ENCODE results near the gene ZNF417. TPM values are rescaled to one million over a fixed set of nuclear protein-coding genes. Genes with fewer than 3 reads are reported as not detected.
"Not testable (repeated sequence)": the region's sequence is repeated elsewhere in the genome, so short reads cannot be mapped to it uniquely, and the experiment has no call there.

ZNF417 gene
- total and polyA plus RNA-seq, 3 experiments from 2014 or later: 4.4 to 16.8 (median 15.8) TPM

DNA sequence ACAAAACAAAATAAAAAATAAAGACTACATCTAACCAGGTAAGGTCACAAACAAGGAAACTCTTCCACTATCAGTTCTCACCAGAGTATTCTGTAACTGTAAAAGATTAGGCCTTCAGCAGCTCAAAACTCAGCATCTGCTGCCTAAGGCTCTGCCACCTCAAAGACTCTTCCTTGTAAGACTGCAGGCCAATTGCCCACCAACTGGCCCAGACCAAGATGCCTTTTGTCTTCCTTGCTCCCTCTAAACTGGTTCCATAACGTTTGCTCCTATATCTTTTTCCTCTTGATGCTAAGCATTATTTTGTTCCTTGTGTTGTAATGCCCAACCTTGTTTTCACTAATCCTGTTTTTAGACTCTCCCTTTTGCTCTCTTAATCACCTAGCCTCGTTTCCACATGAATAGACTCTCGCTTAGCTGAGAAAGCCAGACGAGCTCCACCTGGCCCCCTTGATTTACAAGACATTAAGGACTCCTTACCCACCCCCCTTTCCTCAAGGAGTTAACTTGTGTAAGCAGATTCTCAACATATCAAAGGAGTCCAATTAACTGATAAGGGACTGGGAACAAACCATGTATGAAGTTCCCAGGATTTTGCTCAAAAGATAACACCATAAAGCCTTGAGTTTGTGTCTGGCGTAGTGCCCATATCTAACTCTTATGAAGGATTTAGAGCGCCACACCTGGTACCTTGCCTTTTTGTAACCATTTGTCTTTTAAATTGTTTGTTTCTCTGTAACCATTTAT is 29.0 kb downstream of the ZNF417 start:
- H3K27ac Mint-ChIP-seq: peak overlapping the region in 3 of 8 donors; percentile 62 to 89 (median 68)
- H3K9me3 Mint-ChIP-seq: peaks cover 0 to 78% (median 42%) of the 10 kb centered on the region in 5 donors
- no peak overlapping the region for H3K27ac ChIP-seq (ENCODE audit: low read depth, low read length)
- DNase-seq: no peak
- H3K27me3 ChIP-seq (ENCODE audit: insufficient read depth, low read length, poor library complexity, severe bottlenecking): no peaks in the 10 kb centered on the region
- H3K36me3 ChIP-seq (ENCODE audit: insufficient read depth, low read length): no peaks in the 10 kb centered on the region
- H3K4me1 ChIP-seq (ENCODE audit: insufficient read depth, low read length): peaks cover 7% of the 10 kb centered on the region
- peak overlapping the region; percentile 80 to 96 (median 89) for H3K4me3 Mint-ChIP-seq
- ChIA-PET POLR2A (interaction anchor here (1.1 kb wide), 1 partner anchor 30 kb away, joined by 3 read pairs; no protein-coding TSS in a partner anchor), CTCF (no interaction called here)
- H3K4me3 ChIP-seq (ENCODE audit: low read length): peak overlapping the region; percentile 90
- H3K4me1 Mint-ChIP-seq: peaks cover 28 to 46% (median 32%) of the 10 kb centered on the region in 3 donors
- H3K9me3 ChIP-seq (ENCODE audit: low read length): peaks cover 10% of the 10 kb centered on the region
- H3K36me3 Mint-ChIP-seq: peaks cover 15 to 64% (median 51%) of the 10 kb centered on the region in 3 donors
- H3K27me3 Mint-ChIP-seq: peaks cover 0 to 2% of the 10 kb centered on the region in 2 donors

DNA sequence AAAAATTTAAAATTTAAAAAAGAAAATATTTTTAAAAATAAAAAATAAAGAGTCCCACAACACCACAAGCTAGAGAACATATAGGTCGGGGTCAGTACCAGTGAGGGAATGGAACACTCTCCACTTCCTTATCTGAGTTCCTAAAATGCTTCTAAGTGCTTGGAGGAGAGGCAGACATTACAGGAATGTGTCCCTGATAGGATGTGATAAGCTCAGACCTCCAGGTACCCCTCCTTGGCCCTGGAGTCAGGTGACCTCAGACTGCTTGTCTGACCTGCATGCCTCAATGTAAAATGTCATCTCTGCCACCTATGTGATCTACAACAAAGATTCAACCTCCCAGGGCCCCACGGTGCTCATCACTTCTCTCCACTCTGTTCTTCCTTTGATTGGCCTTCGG is 30.3 kb downstream of the ZNF417 start:
- H3K27ac ChIP-seq (ENCODE audit: low read depth, low read length): no peak overlapping the region
- H3K9me3 ChIP-seq (ENCODE audit: low read length): peaks cover 10% of the 10 kb centered on the region
- Mint-ChIP-seq H3K4me3 (peak overlapping the region in 2 of 7 donors; percentile 9 to 96), H3K27me3 (peaks cover 0 to 2% of the 10 kb centered on the region in 2 donors), H3K9me3 (peaks cover 0 to 72% (median 42%) of the 10 kb centered on the region in 5 donors), H3K4me1 (peaks cover 28 to 46% (median 32%) of the 10 kb centered on the region in 3 donors), H3K27ac (no peak overlapping the region), H3K36me3 (peaks cover 12 to 58% (median 51%) of the 10 kb centered on the region in 3 donors)
- H3K36me3 ChIP-seq (ENCODE audit: insufficient read depth, low read length): no peaks in the 10 kb centered on the region
- ChIA-PET POLR2A (interaction anchor here (0.7 kb wide), 2 partner anchors 12 to 715 kb away, joined by 3 to 5 read pairs; no protein-coding TSS in a partner anchor), CTCF (no interaction called here)
- no peak overlapping the region for H3K4me3 ChIP-seq (ENCODE audit: low read length)
- peaks cover 7% of the 10 kb centered on the region for H3K4me1 ChIP-seq (ENCODE audit: insufficient read depth, low read length)
- no peak for DNase-seq
- H3K27me3 ChIP-seq (ENCODE audit: insufficient read depth, low read length, poor library complexity, severe bottlenecking): no peaks in the 10 kb centered on the region

DNA sequence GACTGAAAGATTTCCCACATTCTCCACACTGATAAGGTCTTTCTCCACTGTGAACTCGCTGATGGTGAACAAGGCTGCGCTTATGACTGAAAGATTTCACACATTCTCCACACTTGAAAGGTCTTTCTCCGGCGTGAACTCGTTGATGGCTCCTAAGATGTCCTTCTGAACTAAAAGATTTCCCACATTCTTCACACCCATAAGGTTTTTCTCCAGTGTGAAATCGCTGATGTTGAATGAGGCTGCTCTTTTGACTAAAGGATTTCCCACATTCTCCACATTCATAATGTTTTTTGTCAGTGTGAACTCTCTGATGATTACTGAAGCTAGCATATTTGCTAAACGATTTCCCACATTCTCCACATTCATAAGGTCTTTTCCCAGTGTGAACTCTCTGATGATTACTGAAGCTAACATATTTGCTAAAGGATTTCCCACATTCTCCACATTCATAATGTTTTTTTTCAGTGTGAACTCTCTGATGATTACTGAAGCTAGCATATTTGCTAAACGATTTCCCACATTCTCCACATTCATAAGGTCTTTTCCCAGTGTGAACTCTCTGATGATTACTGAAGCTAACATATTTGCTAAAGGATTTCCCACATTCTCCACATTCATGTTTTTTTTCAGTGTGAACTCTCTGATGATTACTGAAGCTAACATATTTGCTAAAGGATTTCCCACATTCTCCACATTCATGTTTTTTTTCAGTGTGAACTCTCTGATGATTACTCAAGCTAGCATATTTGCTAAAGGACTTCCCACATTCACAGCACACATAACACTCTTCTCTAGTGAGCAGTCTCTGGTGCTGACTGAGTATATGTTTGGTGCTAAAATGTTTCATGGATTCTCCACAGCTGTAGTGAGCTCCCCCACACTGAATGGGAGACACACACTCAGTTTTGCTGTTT is 42.3 kb downstream of the ZNF417 start:
- H3K4me3 Mint-ChIP-seq; CTCF ChIA-PET; H3K27me3 ChIP-seq (ENCODE audit: insufficient read depth, low read length, poor library complexity, severe bottlenecking); DNase-seq; H3K4me1 ChIP-seq (ENCODE audit: insufficient read depth, low read length); H3K4me3 ChIP-seq (ENCODE audit: low read length); H3K27ac Mint-ChIP-seq; H3K4me1 Mint-ChIP-seq; H3K27me3 Mint-ChIP-seq; H3K27ac ChIP-seq (ENCODE audit: low read depth, low read length): not testable (repeated sequence)
- H3K9me3 ChIP-seq (ENCODE audit: low read length): peaks cover 58% of the 10 kb centered on the region
- Mint-ChIP-seq H3K36me3 (peaks cover 20 to 72% (median 53%) of the 10 kb centered on the region in 3 donors), H3K9me3 (peaks cover 16 to 86% (median 81%) of the 10 kb centered on the region in 5 donors)
- POLR2A ChIA-PET: interaction anchor here (0.5 to 0.6 kb wide), 2 partner anchors 12 to 321 kb away, joined by 3 read pairs; no protein-coding TSS in a partner anchor
- peaks cover 17% of the 10 kb centered on the region for H3K36me3 ChIP-seq (ENCODE audit: insufficient read depth, low read length)

DNA sequence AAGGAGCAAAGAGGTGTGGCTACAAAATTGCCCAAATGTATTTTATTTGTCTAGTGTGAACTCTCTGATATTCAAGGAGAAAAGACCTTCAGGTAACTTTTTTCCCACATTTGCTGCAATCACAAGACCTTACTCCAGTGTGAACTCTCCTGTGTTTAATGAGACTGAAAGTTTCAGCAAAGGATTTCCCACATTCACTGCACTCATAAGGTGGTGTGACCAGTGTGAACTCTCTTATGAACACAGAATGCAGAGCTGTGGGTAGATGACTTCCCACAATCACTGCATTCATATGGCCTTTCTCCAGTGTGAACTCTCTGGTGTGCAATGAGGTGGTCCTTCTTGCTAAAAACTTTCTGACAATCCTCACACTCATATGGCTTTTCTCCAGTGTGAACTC is 43.9 kb downstream of the ZNF417 start:
- Mint-ChIP-seq H3K27me3 (no peaks in the 10 kb centered on the region), H3K4me3 (no peak overlapping the region), H3K27ac (no peak overlapping the region), H3K36me3 (peaks cover 17 to 71% (median 49%) of the 10 kb centered on the region in 3 donors), H3K4me1 (no peaks in the 10 kb centered on the region), H3K9me3 (peaks cover 16 to 86% (median 81%) of the 10 kb centered on the region in 5 donors)
- DNase-seq: no peak
- CTCF ChIA-PET: no interaction called here
- POLR2A ChIA-PET: interaction anchor here (0.6 kb wide), 1 partner anchor 554 kb away, joined by 7 read pairs; no protein-coding TSS in a partner anchor
- H3K27ac ChIP-seq (ENCODE audit: low read depth, low read length): no peak overlapping the region
- no peaks in the 10 kb centered on the region for H3K27me3 ChIP-seq (ENCODE audit: insufficient read depth, low read length, poor library complexity, severe bottlenecking)
- peaks cover 63% of the 10 kb centered on the region for H3K9me3 ChIP-seq (ENCODE audit: low read length)
- H3K4me3 ChIP-seq (ENCODE audit: low read length): peak overlapping the region; percentile 21
- H3K4me1 ChIP-seq (ENCODE audit: insufficient read depth, low read length): no peaks in the 10 kb centered on the region
- H3K36me3 ChIP-seq (ENCODE audit: insufficient read depth, low read length): peaks cover 22% of the 10 kb centered on the region

DNA sequence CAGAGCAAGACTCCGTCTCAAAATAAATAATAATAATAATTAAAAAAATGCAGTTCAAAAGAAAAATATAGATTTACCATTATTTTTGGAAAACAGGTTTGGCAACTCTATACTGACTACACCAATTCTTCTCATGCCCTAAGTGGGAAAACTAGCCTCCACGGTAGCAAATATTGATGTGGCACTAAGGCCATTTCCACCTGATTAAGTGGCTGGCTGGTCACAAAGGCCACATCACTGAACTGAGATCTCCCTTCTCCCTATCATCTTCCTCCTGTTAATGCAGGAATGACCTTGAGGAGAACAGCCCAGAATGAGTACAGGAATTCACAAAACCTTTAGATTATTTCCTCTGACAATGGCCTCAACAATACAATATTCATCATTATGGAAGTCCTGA is 46.2 kb downstream of the ZNF417 start:
- H3K36me3 Mint-ChIP-seq: peaks cover 13 to 70% (median 53%) of the 10 kb centered on the region in 3 donors
- Histone ChIP-seq H3K36me3 (ENCODE audit: insufficient read depth, low read length) (peaks cover 21% of the 10 kb centered on the region), H3K27me3 (ENCODE audit: insufficient read depth, low read length, poor library complexity, severe bottlenecking) (no peaks in the 10 kb centered on the region), H3K9me3 (ENCODE audit: low read length) (peaks cover 54% of the 10 kb centered on the region), H3K4me3 (ENCODE audit: low read length) (no peak overlapping the region), H3K27ac (ENCODE audit: low read depth, low read length) (no peak overlapping the region), H3K4me1 (ENCODE audit: insufficient read depth, low read length) (no peaks in the 10 kb centered on the region)
- CTCF ChIA-PET: no interaction called here
- peak overlapping the region in 1 of 7 donors; percentile 13 for H3K4me3 Mint-ChIP-seq
- peaks cover 12 to 83% (median 72%) of the 10 kb centered on the region in 5 donors for H3K9me3 Mint-ChIP-seq
- H3K27me3 Mint-ChIP-seq: no peaks in the 10 kb centered on the region
- H3K4me1 Mint-ChIP-seq: no peaks in the 10 kb centered on the region
- peak overlapping the region in 1 of 8 donors; percentile 67 for H3K27ac Mint-ChIP-seq
- no peak for DNase-seq
- POLR2A ChIA-PET: no interaction called here

DNA sequence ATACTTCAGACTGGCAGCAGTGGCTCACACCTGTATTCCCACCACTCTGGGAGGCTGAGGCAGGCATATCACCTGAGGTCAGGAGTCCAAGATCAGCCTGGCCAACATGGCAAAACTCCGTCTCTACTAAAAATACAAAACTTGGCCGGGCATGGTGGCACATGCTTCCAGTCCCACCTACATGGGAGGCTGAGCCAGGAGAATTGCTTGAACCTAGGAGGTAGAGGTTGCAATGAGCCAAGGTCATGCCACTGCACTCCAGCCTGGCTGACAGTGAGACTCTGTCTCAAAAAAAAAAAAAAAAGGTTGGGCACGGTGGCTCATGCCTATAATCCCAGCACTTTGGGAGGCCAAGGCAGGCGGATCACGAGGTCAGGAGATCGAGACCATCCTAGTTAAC is 46.7 kb downstream of the ZNF417 start:
- H3K27me3 Mint-ChIP-seq; CTCF ChIA-PET; H3K27ac Mint-ChIP-seq; H3K4me1 Mint-ChIP-seq; H3K27ac ChIP-seq (ENCODE audit: low read depth, low read length); H3K4me1 ChIP-seq (ENCODE audit: insufficient read depth, low read length); H3K27me3 ChIP-seq (ENCODE audit: insufficient read depth, low read length, poor library complexity, severe bottlenecking); DNase-seq; POLR2A ChIA-PET; H3K4me3 Mint-ChIP-seq; H3K4me3 ChIP-seq (ENCODE audit: low read length): not testable (repeated sequence)
- H3K9me3 ChIP-seq (ENCODE audit: low read length): peaks cover 52% of the 10 kb centered on the region
- peaks cover 18 to 73% (median 56%) of the 10 kb centered on the region in 3 donors for H3K36me3 Mint-ChIP-seq
- H3K36me3 ChIP-seq (ENCODE audit: insufficient read depth, low read length): peaks cover 26% of the 10 kb centered on the region
- peaks cover 12 to 85% (median 76%) of the 10 kb centered on the region in 5 donors for H3K9me3 Mint-ChIP-seq

DNA sequence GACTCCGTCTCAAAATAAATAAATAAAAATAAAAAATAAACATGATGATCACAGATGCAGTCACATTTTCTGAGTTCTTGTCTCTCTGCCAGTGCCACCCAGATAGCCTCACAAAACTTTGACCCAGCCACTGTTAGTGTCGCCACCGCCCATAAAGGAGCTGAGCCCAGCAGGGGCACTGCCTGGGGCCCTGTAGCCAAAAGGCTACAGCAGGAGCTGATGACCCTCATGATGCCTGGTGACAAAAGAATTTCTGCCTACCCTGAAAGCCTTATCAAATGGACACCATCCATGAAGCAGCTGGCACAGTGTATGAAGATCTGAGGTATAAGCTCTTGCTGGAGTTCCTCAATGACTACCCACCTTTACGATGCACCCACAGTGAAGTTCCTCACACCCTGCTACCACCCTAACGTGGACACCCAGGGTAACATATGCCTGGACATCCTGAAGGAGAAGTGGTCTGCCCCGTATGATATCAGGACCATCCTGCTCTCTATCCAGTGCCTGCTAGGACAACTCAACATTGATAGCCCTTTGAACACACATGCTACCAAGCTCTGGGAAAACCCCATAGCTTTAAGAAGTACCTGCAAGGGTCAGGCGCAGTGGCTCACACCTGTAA is 48.4 kb downstream of the ZNF417 start:
- Mint-ChIP-seq H3K9me3 (peaks cover 6 to 81% (median 70%) of the 10 kb centered on the region in 5 donors), H3K36me3 (peaks cover 21 to 72% (median 57%) of the 10 kb centered on the region in 3 donors), H3K4me1 (peaks cover 0 to 1% (median 0%) of the 10 kb centered on the region in 3 donors), H3K4me3 (no peak overlapping the region), H3K27me3 (no peaks in the 10 kb centered on the region), H3K27ac (no peak overlapping the region)
- H3K9me3 ChIP-seq (ENCODE audit: low read length): peaks cover 40% of the 10 kb centered on the region
- POLR2A ChIA-PET: no interaction called here
- H3K4me1 ChIP-seq (ENCODE audit: insufficient read depth, low read length): no peaks in the 10 kb centered on the region
- CTCF ChIA-PET: no interaction called here
- H3K36me3 ChIP-seq (ENCODE audit: insufficient read depth, low read length): peaks cover 36% of the 10 kb centered on the region
- no peak overlapping the region for H3K27ac ChIP-seq (ENCODE audit: low read depth, low read length)
- no peaks in the 10 kb centered on the region for H3K27me3 ChIP-seq (ENCODE audit: insufficient read depth, low read length, poor library complexity, severe bottlenecking)
- DNase-seq: no peak
- H3K4me3 ChIP-seq (ENCODE audit: low read length): no peak overlapping the region
